ENCODE measurements around the gene OTOS.
A peak's percentile ranks its signal among the peaks of the same experiment; 100 is the strongest.

OTOS gene

GRCh38 chr2:240121190-240121589 lies 19.3 kb downstream of the OTOS start:
- no peak for DNase-seq (ENCODE audit: low read depth, low spot score)

GRCh38 chr2:240114233-240114632 lies 26.2 kb downstream of the OTOS start:
- DNase-seq (ENCODE audit: low read depth, low spot score), result no peak

- DNase-seq (ENCODE audit: low read depth, low spot score), result no peak
Observed at GRCh38 chr2:240112914-240113690, 27.4 kb downstream of the OTOS start.

GRCh38 chr2:240111253-240111652 lies 29.2 kb downstream of the OTOS start:
- no peak for DNase-seq (ENCODE audit: low read depth, low spot score)

GRCh38 chr2:240109386-240109785 lies 31.1 kb downstream of the OTOS start:
- no peak for DNase-seq (ENCODE audit: low read depth, low spot score)

- no peak for DNase-seq (ENCODE audit: low read depth, low spot score)
Observed at GRCh38 chr2:240107477-240107796, 33.0 kb downstream of the OTOS start.

GRCh38 chr2:240106765-240107476 lies 33.5 kb downstream of the OTOS start:
- no peak for DNase-seq (ENCODE audit: low read depth, low spot score)

GRCh38 chr2:240105982-240106381 lies 34.5 kb downstream of the OTOS start:
- DNase-seq (ENCODE audit: low read depth, low spot score), result no peak

GRCh38 chr2:240103136-240103535 lies 37.3 kb downstream of the OTOS start:
- DNase-seq (ENCODE audit: low read depth, low spot score), result no peak

GRCh38 chr2:240098349-240098748 lies 42.1 kb downstream of the OTOS start:
- no peak for DNase-seq (ENCODE audit: low read depth, low spot score)

- peak; percentile 25 for DNase-seq (ENCODE audit: low read depth, low spot score)
Observed at GRCh38 chr2:240095556-240096523, 44.6 kb downstream of the OTOS start.

GRCh38 chr2:240089306-240089705 lies 51.2 kb downstream of the OTOS start:
- no peak for DNase-seq (ENCODE audit: low read depth, low spot score)
